HEK293 (cell line): Measurements from ENCODE around the gene SCN11A.

Experiments used
- CTCF ChIA-PET: fragments of 350-600 bp; formaldehyde crosslinking; extraction: SDS; loops from one replicate; lab custom pipeline; 2021; ENCODE audit warnings: antibody characterized with exemption; lab: Yijun Ruan, JAX
- POLR2A ChIA-PET: fragments of 300-600 bp; formaldehyde crosslinking; extraction: SDS; loops from one replicate; lab custom pipeline; 2020; ENCODE audit warnings: antibody characterized with exemption, inconsistent platforms; lab: Yijun Ruan, JAX
- H3K27ac ChIP-seq: fragments of 200-500 bp; sonication (Bioruptor generic); 2 replicates; pipeline ENCODE4 v1.5.1; 2014; ENCODE audit warnings: low read depth, low read length, control low read depth, inconsistent platforms; ENCODE audit errors: extremely low read depth
- H3K36me3 ChIP-seq, 2 experiments: fragments of 200-500 bp in 1 of 2; sonication (Bioruptor generic) in 1 of 2; 1 replicate in 1 of 2; 2 replicates in 1 of 2; pipeline ENCODE4 v1.5.1; 2014 to 2017; ENCODE audit warnings: inconsistent platforms in 2 of 2, low read length in 2 of 2; ENCODE audit not compliant: control insufficient read depth in 2 of 2, insufficient read depth in 1 of 2
- H3K4me1 ChIP-seq: fragments of 200-500 bp; sonication (Bioruptor generic); 2 replicates; pipeline ENCODE4 v1.5.1; 2014; ENCODE audit warnings: mild to moderate bottlenecking, low read length, inconsistent platforms; ENCODE audit not compliant: control insufficient read depth, insufficient read depth
- H3K4me3 ChIP-seq: 2 replicates; pipeline ENCODE4 v1.5.1; 2011; ENCODE audit warnings: low read depth, mild to moderate bottlenecking, control low read depth, low read length, moderate library complexity
- H3K9me3 ChIP-seq: fragments of 200-500 bp; sonication (Bioruptor generic); 2 replicates; pipeline ENCODE4 v1.5.1; 2014; ENCODE audit warnings: low read depth, low read length, inconsistent platforms; ENCODE audit not compliant: control insufficient read depth, insufficient read depth
- ZFP3 ChIP-seq: fragments of 450-650 bp; formaldehyde crosslinking; IDR thresholded peaks from 2 replicates; pipeline ENCODE4 v1.5.1; 2016; ENCODE audit warnings: low read depth, missing biosample characterization, missing genetic modification characterization
- ZNF23 ChIP-seq: fragments of 450-650 bp; formaldehyde crosslinking; IDR thresholded peaks from 2 replicates; pipeline ENCODE4 v1.5.1; 2016; ENCODE audit warnings: missing biosample characterization, missing genetic modification characterization, borderline replicate concordance
- ZNF37A ChIP-seq: fragments of 450-650 bp; IDR thresholded peaks from 2 replicates; pipeline ENCODE4 v1.5.1; 2018; ENCODE audit warnings: missing biosample characterization, missing genetic modification characterization
- ZNF558 ChIP-seq: fragments of 450-650 bp; formaldehyde crosslinking; IDR thresholded peaks from 2 replicates; pipeline ENCODE4 v1.5.1; 2016; ENCODE audit warnings: missing biosample characterization, missing genetic modification characterization
- ZNF660 ChIP-seq: fragments of 450-650 bp; IDR thresholded peaks from 2 replicates; pipeline ENCODE4 v1.5.1; 2018; ENCODE audit warnings: missing biosample characterization, mild to moderate bottlenecking, missing genetic modification characterization
- ZNF664 ChIP-seq: fragments of 450-650 bp; formaldehyde crosslinking; IDR thresholded peaks from 2 replicates; pipeline ENCODE4 v1.5.1; 2016; ENCODE audit warnings: missing biosample characterization, missing genetic modification characterization

SCN11A gene

DNA sequence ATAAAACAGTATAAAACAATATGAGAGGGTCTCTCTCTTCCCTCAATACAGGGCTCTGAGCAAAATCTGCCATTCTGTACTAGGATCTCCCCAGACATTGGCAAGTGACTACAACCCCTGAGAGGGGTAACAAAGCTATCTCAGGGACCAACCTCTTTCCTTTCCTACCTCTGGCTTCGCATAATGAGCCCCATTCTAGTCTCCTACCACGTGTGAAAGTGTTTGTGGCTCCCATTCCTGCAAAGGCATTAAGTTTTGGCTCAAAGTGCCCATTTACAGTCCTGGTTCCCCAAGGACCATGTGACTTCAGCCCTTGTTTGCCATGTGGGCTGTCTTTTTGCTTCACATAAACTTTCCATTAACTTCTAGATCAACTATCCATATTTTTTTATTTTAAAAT is 46.4 kb downstream of the SCN11A start:
- H3K27ac ChIP-seq: no peak overlapping the region
- ChIA-PET CTCF (interaction anchor here (0.6 to 0.9 kb wide), 3 partner anchors 24 to 267 kb away, joined by 3 read pairs; no protein-coding TSS in a partner anchor), POLR2A (no interaction called here)
- TF ChIP-seq ZNF664 (tag by site-specific recombination) (no peak), ZNF558 (tag by site-specific recombination) (no peak), ZNF37A (tag by site-specific recombination) (no peak), ZNF660 (tag by site-specific recombination) (no peak), ZNF23 (no peak), ZFP3 (no peak)
- H3K9me3 ChIP-seq: no peaks in the 10 kb centered on the region
- H3K36me3 ChIP-seq: no peaks in the 10 kb centered on the region
- no peaks in the 10 kb centered on the region for H3K4me1 ChIP-seq
- no peak overlapping the region for H3K4me3 ChIP-seq
